Activated CD8-positive, alpha-beta T cell treated with anti-CD3 and anti-CD28 coated beads for 36 hours (primary cell): Measurements from ENCODE around the gene WASF3. TPM values are rescaled to one million over a fixed set of nuclear protein-coding genes. Genes with fewer than 3 reads are reported as not detected.

ENCODE experiments used
- ATAC-seq: fragments of 200-7000 bp; cut with Tn5 transposase; one replicate; pipeline ENCODE4 v1.10.0; 2021; ENCODE audit warnings: mild to moderate bottlenecking, moderate library complexity
- CTCF ChIA-PET: fragments of 350-600 bp; sonication (Branson Sonifier 250); formaldehyde crosslinking; loops from one replicate; lab custom pipeline; 2021; ENCODE audit warnings: antibody characterized with exemption; lab: Charles Lee
- POLR2A ChIA-PET: fragments of 350-600 bp; sonication (Branson Sonifier 250); formaldehyde crosslinking; loops from one replicate; lab custom pipeline; 2021; ENCODE audit warnings: antibody characterized with exemption; lab: Charles Lee
- DNase-seq: peaks from one replicate; pipeline ENCODE4 v3.0.0-alpha.2; 2020
- H3K27ac Mint-ChIP-seq: one replicate; pipeline ENCODE4 v1.8.0; 2021; ENCODE audit warnings: mild to moderate bottlenecking, mixed read lengths
- H3K27me3 Mint-ChIP-seq: one replicate; pipeline ENCODE4 v1.8.0; 2021; ENCODE audit warnings: mixed read lengths
- H3K36me3 Mint-ChIP-seq: one replicate; pipeline ENCODE4 v1.8.0; 2021; ENCODE audit warnings: low read depth, mixed read lengths
- H3K4me1 Mint-ChIP-seq: one replicate; pipeline ENCODE4 v1.8.0; 2021; ENCODE audit warnings: low read depth, mixed read lengths
- H3K4me3 Mint-ChIP-seq: one replicate; pipeline ENCODE4 v1.8.0; 2021; ENCODE audit warnings: mild to moderate bottlenecking, moderate library complexity, mixed read lengths
- H3K9me3 Mint-ChIP-seq: one replicate; pipeline ENCODE4 v1.8.0; 2021; ENCODE audit warnings: mixed read lengths
- intact Hi-C: fragments of 100-400 bp; cut with micrococcal nuclease; formaldehyde crosslinking; loops from one replicate; pipeline ENCODE4 v1.10.0; 2022
- total RNA-seq, 2 experiments: library from RNA; stranded (reverse); gene quantifications; one replicate each; pipeline ENCODE4 v1.2.3, GENCODE V29; 2021
- TF ChIP-seq, protein P1 (sequence below): fragments of 200-600 bp; IDR thresholded peaks from one replicate; pipeline ENCODE4 v1.8.0; 2022; ENCODE audit warnings: antibody characterized with exemption, mild to moderate bottlenecking

WASF3 gene
- total RNA-seq, 2 experiments from 2014 or later: 0.07 to 0.09 TPM

GRCh38 chr13:26685606-26686005 lies 128.1 kb downstream of the WASF3 start:
- DNase-seq (no peak), ATAC-seq (no peak)
- intact Hi-C loops: no loop called here
- Mint-ChIP-seq H3K4me1 (no peaks in the 10 kb centered on the region), H3K27me3 (peaks cover 6% of the 10 kb centered on the region), H3K4me3 (no peak overlapping the region), H3K27ac (no peak overlapping the region), H3K9me3 (peaks cover 8% of the 10 kb centered on the region), H3K36me3 (no peaks in the 10 kb centered on the region)
- CTCF ChIA-PET: interaction anchor here (1.3 kb wide), 1 partner anchor 13 kb away, joined by 7 read pairs; no protein-coding TSS in a partner anchor
- POLR2A ChIA-PET: no interaction called here
- TF ChIP-seq, protein P1, sequence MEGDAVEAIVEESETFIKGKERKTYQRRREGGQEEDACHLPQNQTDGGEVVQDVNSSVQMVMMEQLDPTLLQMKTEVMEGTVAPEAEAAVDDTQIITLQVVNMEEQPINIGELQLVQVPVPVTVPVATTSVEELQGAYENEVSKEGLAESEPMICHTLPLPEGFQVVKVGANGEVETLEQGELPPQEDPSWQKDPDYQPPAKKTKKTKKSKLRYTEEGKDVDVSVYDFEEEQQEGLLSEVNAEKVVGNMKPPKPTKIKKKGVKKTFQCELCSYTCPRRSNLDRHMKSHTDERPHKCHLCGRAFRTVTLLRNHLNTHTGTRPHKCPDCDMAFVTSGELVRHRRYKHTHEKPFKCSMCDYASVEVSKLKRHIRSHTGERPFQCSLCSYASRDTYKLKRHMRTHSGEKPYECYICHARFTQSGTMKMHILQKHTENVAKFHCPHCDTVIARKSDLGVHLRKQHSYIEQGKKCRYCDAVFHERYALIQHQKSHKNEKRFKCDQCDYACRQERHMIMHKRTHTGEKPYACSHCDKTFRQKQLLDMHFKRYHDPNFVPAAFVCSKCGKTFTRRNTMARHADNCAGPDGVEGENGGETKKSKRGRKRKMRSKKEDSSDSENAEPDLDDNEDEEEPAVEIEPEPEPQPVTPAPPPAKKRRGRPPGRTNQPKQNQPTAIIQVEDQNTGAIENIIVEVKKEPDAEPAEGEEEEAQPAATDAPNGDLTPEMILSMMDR: no peak

- CTCF ChIA-PET: interaction anchor here (2.9 kb wide), 1 partner anchor 12 kb away, joined by 20 read pairs; no protein-coding TSS in a partner anchor
- Mint-ChIP-seq H3K36me3 (no peaks in the 10 kb centered on the region), H3K27ac (no peak overlapping the region), H3K4me3 (no peak overlapping the region), H3K4me1 (no peaks in the 10 kb centered on the region), H3K9me3 (peaks cover 11% of the 10 kb centered on the region), H3K27me3 (peaks cover 6% of the 10 kb centered on the region)
- intact Hi-C loops: no loop called here
- TF ChIP-seq, protein P1: no peak
- ATAC-seq (no peak), DNase-seq (no peak)
- POLR2A ChIA-PET: no interaction called here
These were observed 128.8 kb downstream of the WASF3 start for GRCh38 chr13:26686285-26686684.

- ChIA-PET CTCF (interaction anchor here (2.9 kb wide), 1 partner anchor 10 kb away, joined by 20 read pairs; no protein-coding TSS in a partner anchor), POLR2A (no interaction called here)
- TF ChIP-seq, protein P1: no peak
- no peak for DNase-seq
- peaks cover 15% of the 10 kb centered on the region for H3K9me3 Mint-ChIP-seq
- no peak overlapping the region for H3K27ac Mint-ChIP-seq
- no peak overlapping the region for H3K4me3 Mint-ChIP-seq
- H3K27me3 Mint-ChIP-seq: peaks cover 3% of the 10 kb centered on the region
- H3K36me3 Mint-ChIP-seq: no peaks in the 10 kb centered on the region
- no peak for ATAC-seq
- intact Hi-C loops: no loop called here
- H3K4me1 Mint-ChIP-seq: no peaks in the 10 kb centered on the region
These were observed 130.8 kb downstream of the WASF3 start for GRCh38 chr13:26688286-26688685.

DNA sequence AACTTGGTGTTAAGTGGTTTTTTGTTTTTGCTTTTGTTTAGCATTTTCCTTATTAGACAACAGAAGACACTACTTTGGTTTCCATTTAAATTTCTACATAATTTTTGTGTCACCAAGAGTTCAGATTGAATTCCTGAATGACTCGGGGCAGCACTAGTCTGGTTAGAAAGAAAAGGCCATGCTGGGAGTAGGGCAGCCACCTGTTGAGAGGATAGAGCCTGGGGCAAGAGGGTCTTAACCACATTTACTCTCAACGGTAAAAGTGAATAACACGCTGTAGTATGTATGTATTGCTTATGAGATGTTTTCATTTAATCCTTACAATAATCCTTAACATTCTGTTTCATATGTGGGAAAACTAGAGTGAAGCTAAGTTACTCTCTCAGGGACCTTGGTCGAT lies 131.5 kb downstream of the WASF3 start:
- POLR2A ChIA-PET: no interaction called here
- DNase-seq (no peak), ATAC-seq (no peak)
- Mint-ChIP-seq H3K4me1 (no peaks in the 10 kb centered on the region), H3K27ac (no peak overlapping the region), H3K4me3 (no peak overlapping the region), H3K9me3 (peaks cover 15% of the 10 kb centered on the region), H3K27me3 (peaks cover 3% of the 10 kb centered on the region), H3K36me3 (no peaks in the 10 kb centered on the region)
- intact Hi-C loops: no loop called here
- CTCF ChIA-PET: interaction anchor here (1.9 to 2.9 kb wide), 2 partner anchors 10 kb away, joined by 14 to 20 read pairs; no protein-coding TSS in a partner anchor
- TF ChIP-seq, protein P1: no peak

GRCh38 chr13:26693749-26694463 lies 136.4 kb downstream of the WASF3 start:
- no peaks in the 10 kb centered on the region for H3K4me1 Mint-ChIP-seq
- ATAC-seq (no peak), DNase-seq (no peak)
- ChIA-PET CTCF (interaction anchor here (1.0 to 1.5 kb wide), 2 partner anchors 10 to 13 kb away, joined by 3 read pairs; no protein-coding TSS in a partner anchor), POLR2A (no interaction called here)
- H3K27me3 Mint-ChIP-seq: peaks cover 4% of the 10 kb centered on the region
- no peaks in the 10 kb centered on the region for H3K36me3 Mint-ChIP-seq
- intact Hi-C loops: no loop called here
- H3K27ac Mint-ChIP-seq: no peak overlapping the region
- H3K9me3 Mint-ChIP-seq: peaks cover 15% of the 10 kb centered on the region
- TF ChIP-seq, protein P1: no peak
- no peak overlapping the region for H3K4me3 Mint-ChIP-seq
